ENCODE measurements around the gene RBP2. TPM values are rescaled to one million over a fixed set of nuclear protein-coding genes. Genes with fewer than 3 reads are reported as not detected.

The RBP2 gene
- polyA plus RNA-seq (2011; rRNA removed) = not detected in 2 replicates
- not detected in 2 replicates for polyA plus RNA-seq (2012; cell fraction: cytosol; rRNA removed)
- polyA plus RNA-seq (2012; cell fraction: nucleus; rRNA removed) = not detected in 2 replicates
- polyA plus RNA-seq (2017; fragmentation: RNase III; extraction: RNeasy Plus Mini Kit Qiagen cat#74134 plus additional on column Dnase treatment) = not detected in 3 replicates
- not detected in 2 replicates for polyA minus RNA-seq (2011; rRNA and poly(A)+ RNA removed)

DNA sequence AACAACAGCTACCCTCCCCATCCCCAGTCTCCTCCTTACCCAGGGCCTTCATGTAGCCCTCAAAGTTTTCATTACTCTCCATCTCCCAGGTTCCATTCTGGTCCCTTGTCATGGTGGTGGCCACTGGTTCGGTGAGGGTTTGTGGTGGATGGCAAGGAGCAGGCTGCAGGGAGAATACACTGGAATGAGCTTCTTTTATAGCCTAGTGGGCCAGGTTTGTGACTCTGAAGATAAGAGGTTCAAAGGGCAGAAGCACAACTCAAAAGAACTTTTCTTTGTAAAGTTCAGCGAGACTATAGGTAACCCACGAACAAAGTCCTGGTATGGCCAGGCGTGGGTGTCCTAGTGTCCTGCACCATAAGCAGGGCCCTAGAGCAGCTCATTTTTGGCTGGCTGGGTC, at the start of gene RBP2:
RBP2 (minus strand) TSS at position 169 of the 400 bp plus-strand sequence; CDS start at position 112, 57 bp downstream.
- POLR2A ChIA-PET = no interaction called here
- no peak for FAIRE-seq
- H3K4me3 ChIP-seq = no peak within 1 kb of the TSS

DNA sequence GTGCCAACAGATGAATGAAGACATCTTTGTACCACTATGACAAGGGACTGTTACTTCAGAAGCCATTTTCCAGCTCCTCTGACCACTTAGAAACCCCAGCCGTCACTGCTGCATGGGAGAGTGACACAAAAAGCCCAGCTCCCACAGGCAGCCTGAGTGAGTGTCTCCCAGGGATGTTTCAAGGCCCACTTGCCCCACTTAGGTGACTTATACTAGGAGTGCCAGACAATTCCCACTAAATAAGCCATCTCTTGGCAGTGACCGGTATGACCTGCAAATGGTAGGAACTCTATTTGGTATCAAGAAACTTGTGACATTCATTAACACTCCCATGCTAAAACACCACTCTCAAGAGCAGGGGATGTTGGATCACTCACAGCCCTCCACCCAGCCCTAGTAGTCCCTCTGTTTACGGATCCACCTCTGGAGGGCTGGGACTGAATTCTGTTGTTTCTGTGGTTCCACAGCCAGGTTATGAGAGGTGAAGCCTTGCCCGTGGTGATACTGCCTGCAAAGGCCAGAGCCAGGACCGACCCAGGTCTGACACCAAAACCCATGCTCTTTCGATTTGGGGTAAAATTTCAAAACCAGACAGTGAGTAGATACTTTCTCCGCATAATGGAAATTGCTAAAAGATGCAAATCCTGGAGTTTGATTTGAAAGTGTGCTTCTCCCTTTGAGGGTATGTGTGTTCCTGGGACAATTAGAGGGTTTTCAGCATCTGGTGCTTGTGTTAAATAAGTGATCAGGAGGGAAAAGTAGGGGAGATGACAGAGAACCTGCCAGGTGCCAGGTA, 48.7 kb upstream of the RBP2 start:
- no peak overlapping the region for H3K4me2 ChIP-seq
- no peak overlapping the region for H3K4me3 ChIP-seq
- H3K27ac ChIP-seq = no peak overlapping the region
- ATAC-seq (no peak), FAIRE-seq (no peak), DNase-seq (ENCODE audit: low read depth in 1 of 2, low spot score in 1 of 2) (no peak)
- H3K9me3 ChIP-seq = no peaks in the 10 kb centered on the region
- 55% methylated on average over 7 of the region's 7 CpGs for WGBS (ENCODE audit: missing lambda C conversion rate)
- no peaks in the 10 kb centered on the region for H3K4me1 ChIP-seq
- POLR2A ChIA-PET = no interaction called here
- TF ChIP-seq, protein P1, sequence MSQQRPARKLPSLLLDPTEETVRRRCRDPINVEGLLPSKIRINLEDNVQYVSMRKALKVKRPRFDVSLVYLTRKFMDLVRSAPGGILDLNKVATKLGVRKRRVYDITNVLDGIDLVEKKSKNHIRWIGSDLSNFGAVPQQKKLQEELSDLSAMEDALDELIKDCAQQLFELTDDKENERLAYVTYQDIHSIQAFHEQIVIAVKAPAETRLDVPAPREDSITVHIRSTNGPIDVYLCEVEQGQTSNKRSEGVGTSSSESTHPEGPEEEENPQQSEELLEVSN (IDR thresholded peaks at IDR 0.05; ENCODE audit: borderline replicate concordance, low read depth) = no peak
- TF ChIP-seq GATA3 (IDR thresholded peaks at IDR 0.05; ENCODE audit: borderline replicate concordance) = no peak
- TF ChIP-seq CHD2 (IDR thresholded peaks at IDR 0.05; ENCODE audit: low read length, partially characterized antibody) = no peak
- TF ChIP-seq, protein P2, sequence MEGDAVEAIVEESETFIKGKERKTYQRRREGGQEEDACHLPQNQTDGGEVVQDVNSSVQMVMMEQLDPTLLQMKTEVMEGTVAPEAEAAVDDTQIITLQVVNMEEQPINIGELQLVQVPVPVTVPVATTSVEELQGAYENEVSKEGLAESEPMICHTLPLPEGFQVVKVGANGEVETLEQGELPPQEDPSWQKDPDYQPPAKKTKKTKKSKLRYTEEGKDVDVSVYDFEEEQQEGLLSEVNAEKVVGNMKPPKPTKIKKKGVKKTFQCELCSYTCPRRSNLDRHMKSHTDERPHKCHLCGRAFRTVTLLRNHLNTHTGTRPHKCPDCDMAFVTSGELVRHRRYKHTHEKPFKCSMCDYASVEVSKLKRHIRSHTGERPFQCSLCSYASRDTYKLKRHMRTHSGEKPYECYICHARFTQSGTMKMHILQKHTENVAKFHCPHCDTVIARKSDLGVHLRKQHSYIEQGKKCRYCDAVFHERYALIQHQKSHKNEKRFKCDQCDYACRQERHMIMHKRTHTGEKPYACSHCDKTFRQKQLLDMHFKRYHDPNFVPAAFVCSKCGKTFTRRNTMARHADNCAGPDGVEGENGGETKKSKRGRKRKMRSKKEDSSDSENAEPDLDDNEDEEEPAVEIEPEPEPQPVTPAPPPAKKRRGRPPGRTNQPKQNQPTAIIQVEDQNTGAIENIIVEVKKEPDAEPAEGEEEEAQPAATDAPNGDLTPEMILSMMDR (IDR thresholded peaks at IDR 0.05) = no peak
- CTCF ChIA-PET = interaction anchor here (1.2 kb wide), 1 partner anchor 8 kb away, joined by 3 read pairs; no protein-coding TSS in a partner anchor

More for the DNA sequence above, at the start of gene RBP2:
- ATAC-seq = no peak
- H3K27ac ChIP-seq = no peak within 1 kb of the TSS
- H3K9me3 ChIP-seq = no peaks in the 10 kb centered on the region
- WGBS (ENCODE audit: missing lambda C conversion rate) = 74% methylated on average over 4 of the region's 4 CpGs
- CTCF ChIA-PET = interaction anchor here (0.9 kb wide), 1 partner anchor 86 kb away, joined by 3 read pairs; no protein-coding TSS in a partner anchor
- DNase-seq (ENCODE audit: low read depth in 1 of 2, low spot score in 1 of 2) = no peak
- no peaks in the 10 kb centered on the region for H3K4me1 ChIP-seq
- TF ChIP-seq JUNB (IDR thresholded peaks at IDR 0.05) (no peak), CBX2 (IDR thresholded peaks at IDR 0.05; ENCODE audit: borderline replicate concordance, low read depth) (no peak), NFE2L2 (conservative IDR thresholded peaks at IDR 0.05; ENCODE audit: low read length) (no peak), GATA3 (IDR thresholded peaks at IDR 0.05; ENCODE audit: borderline replicate concordance) (no peak)
- H3K4me2 ChIP-seq = no peak within 1 kb of the TSS

DNA sequence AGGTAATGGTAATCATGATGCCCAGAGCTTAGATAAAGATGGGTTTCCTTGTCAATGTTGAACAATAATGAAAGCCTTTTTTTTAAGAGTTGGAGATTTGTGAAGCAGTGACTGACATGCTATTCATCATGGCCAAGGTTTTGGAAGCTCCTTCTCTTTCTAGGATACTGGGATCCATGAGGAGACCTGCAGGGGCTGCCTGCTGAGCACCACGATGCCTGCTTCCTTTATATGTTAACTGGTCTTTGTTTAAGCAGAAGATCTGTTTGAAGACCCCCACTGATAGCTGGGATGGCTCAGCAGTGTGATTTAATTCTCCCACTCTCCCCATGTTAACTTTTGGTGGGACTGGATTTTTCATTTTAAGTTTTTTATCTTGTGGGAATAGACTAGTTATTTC, 47.4 kb upstream of the RBP2 start:
- 0% methylated on average over 1 of the region's 1 CpG for WGBS (ENCODE audit: missing lambda C conversion rate)
- DNase-seq (ENCODE audit: low read depth in 1 of 2, low spot score in 1 of 2) (no peak), ATAC-seq (no peak), FAIRE-seq (no peak)
- H3K4me1 ChIP-seq = no peaks in the 10 kb centered on the region
- no peak overlapping the region for H3K27ac ChIP-seq
- no peaks in the 10 kb centered on the region for H3K9me3 ChIP-seq
- POLR2A ChIA-PET = no interaction called here
- H3K4me2 ChIP-seq = no peak overlapping the region
- CTCF ChIA-PET = interaction anchor here (1.0 to 1.2 kb wide), 2 partner anchors 9 to 18 kb away, joined by 3 read pairs; no protein-coding TSS in a partner anchor
- TF ChIP-seq EHMT2 (IDR thresholded peaks at IDR 0.05; ENCODE audit: low read depth) (no peak), JUNB (IDR thresholded peaks at IDR 0.05) (no peak), FOSL2 (IDR thresholded peaks at IDR 0.05) (no peak), FOSL2 (CRISPR knock-in tag; IDR thresholded peaks at IDR 0.05) (no peak), RARB (CRISPR knock-in tag; IDR thresholded peaks at IDR 0.05) (no peak), TFCP2L1 (CRISPR knock-in tag; IDR thresholded peaks at IDR 0.05) (no peak), FOXS1 (CRISPR knock-in tag; IDR thresholded peaks at IDR 0.05) (no peak), HOXA7 (CRISPR knock-in tag; IDR thresholded peaks at IDR 0.05) (no peak), POLR2A (IDR thresholded peaks at IDR 0.05; ENCODE audit: low read length) (no peak), KDM1A (IDR thresholded peaks at IDR 0.05; ENCODE audit: low read depth) (no peak), RNF2 (IDR thresholded peaks at IDR 0.05; ENCODE audit: borderline replicate concordance, low read depth) (no peak), MAFK (IDR thresholded peaks at IDR 0.05; ENCODE audit: partially characterized antibody) (no peak), MYC (IDR thresholded peaks at IDR 0.05; ENCODE audit: borderline replicate concordance, low read length) (no peak), RAD21 (conservative IDR thresholded peaks at IDR 0.05 in 1 of 2, IDR thresholded peaks at IDR 0.05 in 1 of 2) (no peak), SREBF2 (IDR thresholded peaks at IDR 0.05) (no peak), KDM5A (IDR thresholded peaks at IDR 0.05) (no peak), HOXB5 (CRISPR knock-in tag; IDR thresholded peaks at IDR 0.05) (no peak), FOSB (CRISPR knock-in tag; IDR thresholded peaks at IDR 0.05) (no peak)
- TF ChIP-seq, protein P1 (IDR thresholded peaks at IDR 0.05; ENCODE audit: borderline replicate concordance, low read depth) = no peak
- TF ChIP-seq, protein P3, sequence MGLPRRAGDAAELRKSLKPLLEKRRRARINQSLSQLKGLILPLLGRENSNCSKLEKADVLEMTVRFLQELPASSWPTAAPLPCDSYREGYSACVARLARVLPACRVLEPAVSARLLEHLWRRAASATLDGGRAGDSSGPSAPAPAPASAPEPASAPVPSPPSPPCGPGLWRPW (IDR thresholded peaks at IDR 0.05) = no peak
- H3K4me3 ChIP-seq = no peak overlapping the region
